ENCODE measurements around the gene NPW. TPM values are rescaled to one million over a fixed set of nuclear protein-coding genes. Genes with fewer than 3 reads are reported as not detected.

The NPW gene
- total RNA-seq, 3 donors from 2014 or later: not detected

DNA sequence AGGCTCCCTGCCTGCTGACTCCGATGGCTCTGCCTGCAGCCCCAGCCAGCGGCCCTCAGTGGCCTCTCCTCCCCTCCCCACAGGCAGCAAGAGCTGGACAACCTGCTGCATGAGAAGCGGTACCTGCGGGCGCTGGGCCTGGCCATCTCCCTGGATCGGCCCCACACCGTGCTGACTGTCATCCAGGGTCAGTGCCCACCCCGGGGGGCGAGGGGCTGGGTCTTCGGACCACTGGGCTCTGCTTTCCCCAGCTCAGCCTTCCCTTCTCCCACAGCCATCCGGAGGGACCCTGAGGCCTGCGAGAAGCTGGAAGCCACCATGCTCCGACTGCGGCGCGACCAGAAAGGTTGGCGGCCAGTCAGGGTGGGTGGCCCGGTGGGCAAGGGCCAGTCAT lies 41.7 kb upstream of the NPW start:
- Histone ChIP-seq H3K27me3 (peaks cover 0 to 14% of the 10 kb centered on the region in 2 donors), H3K9me3 (no peaks in the 10 kb centered on the region), H3K36me3 (peaks cover 10% of the 10 kb centered on the region), H3K4me3 (no peak overlapping the region), H3K27ac (no peak overlapping the region), H3K4me1 (peaks cover 4% of the 10 kb centered on the region in 2 donors)
- intact Hi-C loops (cut with DNase I; ENCODE audit: low total_unique reads): no loop called here
- DNase-seq (ENCODE audit: low spot score in 2 of 2): no peak
- TF ChIP-seq, protein P1, sequence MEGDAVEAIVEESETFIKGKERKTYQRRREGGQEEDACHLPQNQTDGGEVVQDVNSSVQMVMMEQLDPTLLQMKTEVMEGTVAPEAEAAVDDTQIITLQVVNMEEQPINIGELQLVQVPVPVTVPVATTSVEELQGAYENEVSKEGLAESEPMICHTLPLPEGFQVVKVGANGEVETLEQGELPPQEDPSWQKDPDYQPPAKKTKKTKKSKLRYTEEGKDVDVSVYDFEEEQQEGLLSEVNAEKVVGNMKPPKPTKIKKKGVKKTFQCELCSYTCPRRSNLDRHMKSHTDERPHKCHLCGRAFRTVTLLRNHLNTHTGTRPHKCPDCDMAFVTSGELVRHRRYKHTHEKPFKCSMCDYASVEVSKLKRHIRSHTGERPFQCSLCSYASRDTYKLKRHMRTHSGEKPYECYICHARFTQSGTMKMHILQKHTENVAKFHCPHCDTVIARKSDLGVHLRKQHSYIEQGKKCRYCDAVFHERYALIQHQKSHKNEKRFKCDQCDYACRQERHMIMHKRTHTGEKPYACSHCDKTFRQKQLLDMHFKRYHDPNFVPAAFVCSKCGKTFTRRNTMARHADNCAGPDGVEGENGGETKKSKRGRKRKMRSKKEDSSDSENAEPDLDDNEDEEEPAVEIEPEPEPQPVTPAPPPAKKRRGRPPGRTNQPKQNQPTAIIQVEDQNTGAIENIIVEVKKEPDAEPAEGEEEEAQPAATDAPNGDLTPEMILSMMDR (IDR thresholded peaks at IDR 0.05): no peak
- TF ChIP-seq POLR2A (IDR thresholded peaks at IDR 0.05) (no peak), POLR2AphosphoS5 (IDR thresholded peaks at IDR 0.05) (no peak)

DNA sequence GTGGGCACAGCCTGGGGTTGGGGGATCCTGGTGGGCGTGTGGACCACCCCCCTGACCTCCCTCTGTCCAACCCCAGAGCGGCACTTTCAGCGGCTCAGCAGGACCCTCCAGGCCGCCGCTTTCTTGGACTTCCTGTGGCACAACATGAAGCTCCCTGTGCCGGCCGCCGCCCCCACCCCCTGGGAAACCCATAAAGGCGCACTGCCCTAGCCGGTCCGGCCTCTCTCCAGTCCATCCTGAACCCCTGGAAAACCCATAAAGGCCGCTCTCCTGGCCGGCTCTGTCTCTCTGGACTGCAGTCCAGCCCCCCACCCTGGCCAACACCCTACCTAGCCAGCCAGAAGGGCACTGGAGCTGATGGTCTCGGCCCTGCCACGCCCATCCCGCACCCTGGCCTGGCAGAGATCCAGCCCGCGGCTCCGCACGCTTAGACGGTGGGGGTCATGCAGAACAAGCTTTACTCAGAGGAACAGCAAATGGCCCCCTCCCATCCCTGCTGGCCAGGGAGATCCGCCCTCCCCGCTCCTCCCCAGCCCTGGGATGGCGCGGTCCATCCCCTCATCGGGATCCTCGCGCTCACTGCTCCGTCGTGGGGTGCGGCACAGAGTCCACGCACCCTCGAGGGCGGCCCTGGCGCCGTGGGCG lies 41.0 kb upstream of the NPW start:
- intact Hi-C loops (cut with DNase I; ENCODE audit: low total_unique reads): no loop called here
- peaks cover 0 to 4% of the 10 kb centered on the region in 2 donors for H3K4me1 ChIP-seq
- no peak for DNase-seq (ENCODE audit: low spot score in 2 of 2)
- H3K4me3 ChIP-seq: peak overlapping the region in 2 of 3 donors; percentile 36 to 60
- H3K36me3 ChIP-seq: peaks cover 10% of the 10 kb centered on the region
- H3K27ac ChIP-seq: peak overlapping the region; percentile 38 to 51
- no peak for TF ChIP-seq POLR2A (IDR thresholded peaks at IDR 0.05)
- TF ChIP-seq, protein P1 (IDR thresholded peaks at IDR 0.05): no peak
- no peak for TF ChIP-seq POLR2AphosphoS5 (IDR thresholded peaks at IDR 0.05)
- H3K9me3 ChIP-seq: no peaks in the 10 kb centered on the region
- H3K27me3 ChIP-seq: peaks cover 0 to 14% of the 10 kb centered on the region in 2 donors

DNA sequence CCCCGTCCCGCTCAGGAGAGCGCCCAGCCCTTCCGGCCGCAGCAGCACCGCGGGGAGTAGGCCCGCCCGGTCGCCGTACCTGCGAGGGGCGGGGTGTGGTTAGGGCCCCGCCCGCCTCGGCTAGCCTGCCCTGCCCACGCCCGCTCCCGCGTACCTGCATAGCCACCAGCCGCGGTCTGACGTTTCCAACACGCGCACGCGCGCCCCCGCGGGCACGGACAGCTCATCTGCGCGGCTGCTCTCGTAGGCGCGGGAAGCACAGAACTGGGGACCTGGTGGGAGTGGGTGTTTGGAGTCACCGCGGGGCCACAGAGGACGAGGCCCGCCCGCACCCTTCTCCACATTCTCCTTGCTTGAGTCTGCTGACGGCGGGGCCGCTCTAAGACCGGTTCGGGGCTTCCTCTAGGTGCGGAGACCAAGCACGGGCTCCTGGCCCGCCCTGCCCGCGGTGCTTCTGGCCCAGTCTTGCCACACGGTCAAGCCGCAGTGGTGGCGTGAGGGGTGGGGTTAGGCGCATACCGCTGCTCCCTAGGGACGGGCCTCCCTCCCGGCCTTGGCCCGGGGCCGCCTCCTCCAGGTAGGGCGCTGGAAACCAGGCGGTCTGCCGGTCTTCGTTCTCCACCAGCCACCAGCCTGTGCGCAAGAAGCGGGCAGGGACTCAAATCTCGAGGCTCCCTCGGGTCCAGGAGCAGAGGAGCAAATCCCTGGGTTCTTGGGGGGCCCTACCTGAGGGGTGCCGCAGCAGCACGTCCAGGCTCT lies 40.1 kb upstream of the NPW start:
- DNase-seq (ENCODE audit: low spot score in 2 of 2): peak in 1 of 2 donors; percentile 84
- intact Hi-C loops (cut with DNase I; ENCODE audit: low total_unique reads): no loop called here
- Histone ChIP-seq H3K4me1 (peaks cover 0 to 5% of the 10 kb centered on the region in 2 donors), H3K36me3 (peaks cover 10% of the 10 kb centered on the region), H3K27me3 (peaks cover 0 to 14% of the 10 kb centered on the region in 2 donors), H3K4me3 (peak overlapping the region in 2 of 3 donors; percentile 36 to 60), H3K9me3 (no peaks in the 10 kb centered on the region), H3K27ac (peak overlapping the region; percentile 38 to 51)
- TF ChIP-seq POLR2AphosphoS5 (IDR thresholded peaks at IDR 0.05): no peak
- TF ChIP-seq POLR2A (IDR thresholded peaks at IDR 0.05): no peak
- TF ChIP-seq, protein P1 (IDR thresholded peaks at IDR 0.05): no peak

DNA sequence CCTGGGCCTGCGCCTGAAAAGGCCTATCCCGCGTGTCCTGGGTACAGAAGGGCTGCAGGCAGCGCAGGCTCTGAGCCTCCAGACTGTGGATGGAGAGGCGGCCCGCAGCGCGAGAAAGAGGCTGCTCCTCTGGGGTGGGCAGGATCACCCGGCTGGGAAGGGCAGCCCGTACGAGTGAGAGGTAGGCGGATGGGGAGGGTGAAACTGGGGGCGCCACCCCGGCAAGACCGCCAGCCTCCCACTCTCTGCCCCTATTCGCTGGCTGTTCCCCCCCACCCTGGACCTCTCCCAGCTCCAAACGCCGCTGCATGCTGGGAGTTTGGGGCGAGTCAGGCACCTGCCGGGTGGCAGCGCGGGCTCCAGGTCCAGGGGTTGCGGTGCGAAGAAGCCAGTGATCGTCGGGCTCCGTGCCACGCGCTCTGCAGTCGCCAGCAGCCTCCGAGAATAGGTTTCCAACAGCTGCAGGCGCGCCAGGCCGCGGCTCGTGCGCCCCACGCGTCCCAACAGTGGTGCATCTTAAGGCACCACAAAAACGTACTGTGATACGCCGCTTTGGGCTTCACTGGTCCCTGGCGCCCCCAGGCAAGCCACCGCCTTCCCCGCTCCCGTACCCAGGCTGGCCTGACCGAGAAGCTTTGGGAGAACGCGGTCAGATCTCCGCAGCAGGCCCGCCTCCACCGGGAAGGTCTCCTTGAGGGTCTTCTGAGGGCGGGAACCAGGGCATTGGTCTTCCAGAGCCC lies 39.4 kb upstream of the NPW start:
- no peak overlapping the region for H3K27ac ChIP-seq
- peak overlapping the region in 2 of 3 donors; percentile 36 to 60 for H3K4me3 ChIP-seq
- DNase-seq (ENCODE audit: low spot score in 2 of 2): no peak
- H3K9me3 ChIP-seq: no peaks in the 10 kb centered on the region
- H3K4me1 ChIP-seq: peaks cover 5 to 12% of the 10 kb centered on the region in 2 donors
- H3K27me3 ChIP-seq: peaks cover 0 to 14% of the 10 kb centered on the region in 2 donors
- peaks cover 6% of the 10 kb centered on the region for H3K36me3 ChIP-seq
- intact Hi-C loops (cut with DNase I; ENCODE audit: low total_unique reads): no loop called here
- TF ChIP-seq, protein P1 (IDR thresholded peaks at IDR 0.05): no peak
- no peak for TF ChIP-seq POLR2AphosphoS5 (IDR thresholded peaks at IDR 0.05)
- no peak for TF ChIP-seq POLR2A (IDR thresholded peaks at IDR 0.05)

Measured in breast epithelium (tissue), 4 donors.